NB4 (cell line): ENCODE data around the gene AQP12A.

ENCODE experiments used
- DNase-seq: peaks from one replicate; pipeline ENCODE4 v3.0.0; 2010; ENCODE audit warnings: low read depth
- H3K4me3 ChIP-seq: one replicate; pipeline ENCODE4 v1.5.1; 2011; ENCODE audit warnings: mild to moderate bottlenecking, low read depth, low read length, moderate library complexity
- MYC ChIP-seq: IDR thresholded peaks from 2 replicates; pipeline ENCODE4 v1.6.1; 2011; ENCODE audit warnings: low read depth, low read length
- POLR2A ChIP-seq: IDR thresholded peaks from 2 replicates; pipeline ENCODE4 v1.6.1; 2011; ENCODE audit warnings: mild to moderate bottlenecking; ENCODE audit not compliant: insufficient read length; ENCODE audit errors: extremely low read depth
- TF ChIP-seq, protein P1 (sequence below): IDR thresholded peaks from 2 replicates; pipeline ENCODE4 v1.6.1; 2011; ENCODE audit warnings: low read depth, low read length
- TF ChIP-seq, protein P2 (sequence below): IDR thresholded peaks from one replicate; pipeline ENCODE4 v1.5.1; 2012; ENCODE audit warnings: low read depth, low read length

AQP12A gene

DNA sequence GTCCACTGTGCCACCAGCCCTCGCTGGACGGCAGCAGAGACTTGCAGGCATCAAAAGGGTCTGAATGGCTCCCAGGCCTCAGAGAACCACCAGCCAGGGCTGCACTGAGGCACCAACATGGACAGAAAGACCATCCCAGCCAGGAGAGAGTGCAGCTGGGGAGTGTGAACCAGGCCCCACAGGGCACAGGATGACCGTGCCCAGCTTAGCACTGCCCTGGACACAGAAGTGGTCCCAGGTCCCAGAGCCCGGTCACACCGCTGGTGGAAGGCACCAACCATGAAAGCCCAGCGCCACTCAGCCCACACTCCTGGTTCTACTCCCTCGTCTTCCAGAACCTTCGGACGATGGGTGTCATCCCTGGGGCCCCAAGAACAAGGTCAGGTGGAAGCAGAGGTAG lies 20.5 kb downstream of the AQP12A start:
- TF ChIP-seq MYC (no peak), POLR2A (no peak)
- TF ChIP-seq, protein P1, sequence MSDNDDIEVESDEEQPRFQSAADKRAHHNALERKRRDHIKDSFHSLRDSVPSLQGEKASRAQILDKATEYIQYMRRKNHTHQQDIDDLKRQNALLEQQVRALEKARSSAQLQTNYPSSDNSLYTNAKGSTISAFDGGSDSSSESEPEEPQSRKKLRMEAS = no peak
- TF ChIP-seq, protein P2, sequence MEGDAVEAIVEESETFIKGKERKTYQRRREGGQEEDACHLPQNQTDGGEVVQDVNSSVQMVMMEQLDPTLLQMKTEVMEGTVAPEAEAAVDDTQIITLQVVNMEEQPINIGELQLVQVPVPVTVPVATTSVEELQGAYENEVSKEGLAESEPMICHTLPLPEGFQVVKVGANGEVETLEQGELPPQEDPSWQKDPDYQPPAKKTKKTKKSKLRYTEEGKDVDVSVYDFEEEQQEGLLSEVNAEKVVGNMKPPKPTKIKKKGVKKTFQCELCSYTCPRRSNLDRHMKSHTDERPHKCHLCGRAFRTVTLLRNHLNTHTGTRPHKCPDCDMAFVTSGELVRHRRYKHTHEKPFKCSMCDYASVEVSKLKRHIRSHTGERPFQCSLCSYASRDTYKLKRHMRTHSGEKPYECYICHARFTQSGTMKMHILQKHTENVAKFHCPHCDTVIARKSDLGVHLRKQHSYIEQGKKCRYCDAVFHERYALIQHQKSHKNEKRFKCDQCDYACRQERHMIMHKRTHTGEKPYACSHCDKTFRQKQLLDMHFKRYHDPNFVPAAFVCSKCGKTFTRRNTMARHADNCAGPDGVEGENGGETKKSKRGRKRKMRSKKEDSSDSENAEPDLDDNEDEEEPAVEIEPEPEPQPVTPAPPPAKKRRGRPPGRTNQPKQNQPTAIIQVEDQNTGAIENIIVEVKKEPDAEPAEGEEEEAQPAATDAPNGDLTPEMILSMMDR = no peak
- H3K4me3 ChIP-seq = no peak overlapping the region
- no peak for DNase-seq

DNA sequence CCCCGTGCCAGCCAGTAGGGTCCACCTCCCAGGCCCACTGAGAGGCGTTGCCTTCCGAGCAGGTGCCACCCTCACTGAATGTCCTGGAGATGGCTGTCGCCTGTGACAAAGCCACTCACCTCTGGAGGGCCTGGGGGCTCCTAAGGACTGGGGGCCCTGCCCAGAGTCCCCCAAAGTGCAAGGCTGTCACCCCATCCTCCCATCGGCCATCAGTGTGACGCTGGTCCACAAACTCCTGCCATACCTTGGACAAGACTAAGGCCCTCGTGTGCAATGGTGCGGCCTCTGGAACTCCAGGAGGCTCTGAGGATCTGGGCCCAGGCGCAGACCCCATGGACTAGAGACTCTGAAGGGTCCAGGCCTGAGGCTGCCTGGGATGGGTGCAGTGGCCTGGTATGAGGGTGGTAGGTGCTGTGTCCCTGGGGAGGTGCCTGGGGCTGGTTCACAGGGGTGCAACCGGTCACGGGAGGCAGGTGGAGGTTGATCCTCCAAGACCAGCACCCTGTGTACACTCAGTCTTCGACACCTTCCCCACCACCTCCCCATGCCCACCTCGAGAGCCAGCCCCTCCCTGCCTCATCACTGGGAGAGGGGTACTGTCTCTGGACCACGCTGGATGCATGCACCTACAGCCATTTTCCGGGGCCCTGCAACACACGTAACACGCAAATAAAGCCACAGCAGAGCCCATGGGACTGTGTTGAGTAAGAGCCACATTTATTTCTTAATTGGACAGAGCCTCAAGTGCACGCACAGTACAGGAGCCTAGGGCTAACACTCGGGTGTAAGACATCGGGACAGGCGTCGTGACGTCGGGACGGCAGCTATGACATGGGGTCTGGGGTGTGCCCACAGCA lies 21.6 kb downstream of the AQP12A start:
- H3K4me3 ChIP-seq = no peak overlapping the region
- peak; percentile 81 for DNase-seq
- TF ChIP-seq, protein P2 = no peak
- TF ChIP-seq MYC = 0 out of 2 replicates have a peak, but pooled peaks have one; percentile 23

DNA sequence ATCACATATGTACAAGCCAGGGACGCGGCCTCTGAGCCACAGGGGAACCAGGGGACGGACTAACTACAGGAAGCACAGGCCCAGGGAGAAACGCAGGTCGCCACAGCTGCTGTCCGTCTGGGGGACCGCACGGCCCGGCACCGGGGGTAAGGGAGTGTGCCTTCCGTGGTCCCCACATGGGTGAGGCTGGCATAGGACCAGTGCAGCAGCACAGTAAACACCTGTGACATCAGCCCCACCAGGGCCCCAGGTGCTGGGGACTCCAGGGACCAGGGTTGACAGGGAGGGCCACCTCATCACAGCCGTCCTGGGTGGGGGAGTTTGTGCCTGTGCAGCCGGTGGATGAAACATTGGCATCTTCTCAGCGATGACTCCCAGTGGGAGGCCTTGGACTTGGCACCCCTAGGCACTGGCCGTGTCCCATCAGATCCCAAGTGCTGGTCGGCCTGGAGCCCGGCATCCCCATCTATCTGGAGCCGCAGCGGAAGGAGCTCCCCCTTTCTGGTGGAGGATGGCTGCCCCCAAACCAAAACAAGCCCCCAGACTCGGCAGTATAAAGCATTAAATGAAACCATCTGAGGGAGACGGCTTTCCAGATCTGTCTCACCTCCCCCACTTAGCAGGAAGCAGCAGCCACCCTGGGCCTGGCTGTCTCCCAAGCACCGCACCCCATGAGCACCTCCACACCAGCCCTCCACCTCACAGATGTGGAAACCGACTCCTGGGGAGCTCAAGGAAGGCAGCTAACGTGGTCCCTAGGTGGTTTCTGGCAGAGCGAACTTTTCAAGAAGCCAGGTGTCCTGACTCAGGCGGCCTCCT lies 22.5 kb downstream of the AQP12A start:
- H3K4me3 ChIP-seq = no peak overlapping the region
- no peak for DNase-seq
- TF ChIP-seq, protein P1 = no peak
- TF ChIP-seq, protein P2 = no peak
- TF ChIP-seq MYC = no peak
- no peak for TF ChIP-seq POLR2A

DNA sequence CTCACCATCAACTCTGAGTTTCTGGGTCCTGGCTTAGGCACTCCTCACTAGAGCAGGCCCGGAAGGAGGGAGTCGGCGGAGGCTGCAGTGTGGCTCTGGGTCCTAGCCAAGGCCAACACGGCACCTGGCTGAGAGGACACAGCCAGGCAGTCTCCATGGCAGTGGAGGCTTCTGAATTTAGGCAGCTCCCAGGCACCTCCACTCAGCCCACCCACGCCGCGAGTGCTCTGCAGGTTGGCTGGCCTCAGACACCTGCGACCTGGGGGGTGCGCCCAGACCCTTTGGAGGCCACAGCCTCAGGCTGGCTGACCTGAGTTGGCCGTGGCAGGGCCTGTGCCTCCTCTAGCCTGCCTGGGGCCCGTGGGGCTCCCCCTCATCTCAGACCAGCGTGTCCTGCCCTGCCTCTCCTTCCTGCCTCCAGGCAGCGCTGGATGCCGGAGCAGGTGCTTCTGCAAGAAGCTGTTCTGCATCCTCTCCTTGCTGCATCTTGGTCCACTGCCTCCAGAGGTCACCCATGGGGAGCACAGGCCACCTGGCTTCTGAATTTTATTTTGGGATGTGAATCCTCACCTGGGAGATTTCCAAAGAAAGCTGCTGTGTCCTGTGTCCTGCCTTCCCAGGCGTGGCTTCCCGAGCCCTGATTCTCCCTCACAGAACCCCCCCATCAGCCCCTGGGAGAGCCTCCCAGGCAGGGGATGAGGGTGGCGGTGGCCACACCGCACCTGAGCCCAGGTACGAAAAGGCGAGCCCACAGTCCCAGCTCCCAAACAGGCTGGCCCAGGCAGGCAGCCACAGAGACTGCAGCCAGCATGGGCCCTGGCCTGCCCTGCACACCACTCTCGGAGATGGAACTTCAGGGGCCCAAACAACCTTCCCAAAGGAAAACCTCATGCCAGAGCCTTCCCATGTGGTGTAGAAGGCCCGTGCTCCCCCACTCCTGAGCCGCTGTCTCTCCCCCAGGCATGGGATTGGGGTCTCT lies 23.4 kb downstream of the AQP12A start:
- no peak overlapping the region for H3K4me3 ChIP-seq
- TF ChIP-seq POLR2A (no peak), MYC (no peak)
- TF ChIP-seq, protein P2 = no peak
- TF ChIP-seq, protein P1 = no peak
- no peak for DNase-seq

DNA sequence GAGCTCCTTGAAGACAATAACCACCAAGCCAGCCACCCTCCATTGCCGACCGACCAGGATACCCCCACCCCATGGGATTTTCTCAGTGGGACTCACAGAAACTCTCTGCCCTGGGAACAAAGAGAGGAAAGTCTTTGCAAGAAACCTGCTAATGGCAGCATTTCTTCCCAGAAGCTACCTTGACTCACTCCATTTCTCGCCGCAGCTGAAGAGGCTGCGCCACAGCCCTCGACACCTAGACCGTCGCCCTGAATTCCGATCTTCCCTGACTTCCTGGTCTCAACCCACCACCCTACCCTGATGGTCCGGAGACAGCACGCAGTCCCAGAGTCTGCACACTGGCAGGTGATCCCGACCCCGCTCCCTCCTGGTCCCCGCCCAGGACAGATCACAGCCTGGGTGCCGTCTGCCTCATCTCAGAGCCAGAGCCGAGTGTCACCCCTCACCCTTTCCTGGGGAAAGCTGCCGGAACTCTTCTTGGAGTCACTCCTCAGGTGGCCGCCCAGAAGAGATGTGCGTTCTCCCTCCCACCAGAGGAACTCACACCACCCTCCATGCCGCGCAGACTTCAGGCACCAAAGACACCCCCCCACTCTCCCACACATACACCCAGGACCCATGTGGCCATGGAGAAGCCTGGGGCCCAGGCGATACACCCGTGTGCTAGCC lies 24.6 kb downstream of the AQP12A start:
- no peak for DNase-seq
- TF ChIP-seq MYC (no peak), POLR2A (no peak)
- H3K4me3 ChIP-seq = no peak overlapping the region
